ENCODE measurements around the gene RPS21.
"Not testable (repeated sequence)": the region's sequence is repeated elsewhere in the genome, so short reads cannot be mapped to it uniquely, and the experiment has no call there.

RPS21 gene

DNA sequence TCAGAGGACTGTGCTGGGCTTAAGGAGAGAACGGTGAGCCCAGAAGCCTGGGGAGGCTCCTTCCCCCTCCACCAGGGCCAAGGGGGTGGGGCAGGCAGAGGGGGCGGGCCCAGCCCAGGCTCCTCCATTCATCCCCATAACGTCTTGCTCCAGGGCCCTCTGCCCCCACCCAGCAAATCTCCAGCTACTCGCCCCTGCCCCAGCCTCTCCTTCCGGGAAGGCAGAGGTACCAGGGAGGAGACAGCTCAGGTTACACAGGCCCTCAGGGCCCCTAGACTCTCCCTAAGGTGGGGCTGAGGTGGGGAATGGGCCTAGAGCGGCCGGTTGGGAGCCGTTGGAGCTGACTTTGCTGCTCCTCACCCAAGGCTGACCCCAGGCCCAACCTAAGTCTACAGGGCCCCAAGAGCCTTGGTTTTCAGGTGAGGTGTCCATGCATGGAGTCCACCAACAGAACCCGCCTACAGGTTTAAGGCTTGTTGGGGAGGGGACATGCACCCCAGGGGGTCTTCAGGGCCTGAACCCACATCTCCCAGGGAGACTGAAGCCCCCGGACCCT lies 21.0 kb upstream of the RPS21 start:
- no peak for DNase-seq

GRCh38 chr20:62366370-62367135 lies 20.4 kb upstream of the RPS21 start:
- DNase-seq, result no peak

DNA sequence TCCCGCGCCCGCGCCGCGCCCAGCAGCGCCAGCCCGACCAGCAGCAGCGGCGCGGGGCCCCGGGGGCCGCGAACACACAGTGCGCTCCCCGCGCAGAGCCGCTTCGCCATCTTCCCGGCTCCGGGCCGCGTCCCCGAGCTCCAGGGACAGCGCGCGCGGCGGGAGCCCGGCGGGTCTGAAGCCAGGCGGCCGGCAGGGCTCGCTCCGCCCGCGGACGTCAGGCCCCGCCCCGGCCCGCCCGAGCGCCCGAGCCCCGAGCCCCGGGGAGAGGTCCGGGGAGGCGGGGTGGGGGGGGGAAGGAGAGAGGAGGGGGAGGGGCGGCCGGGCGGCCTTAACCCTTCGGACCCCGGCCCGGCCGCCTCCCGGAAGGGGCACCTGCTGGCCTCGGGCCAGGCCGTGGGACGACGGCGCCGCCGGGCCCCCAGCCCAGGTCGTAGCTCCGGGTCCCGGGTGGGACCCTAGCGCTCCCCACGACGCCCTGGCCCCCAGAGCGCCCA lies 19.7 kb upstream of the RPS21 start, which contains the start of gene LAMA5:
Gene LAMA5, minus strand, starts transcription at position 177 of the 497 bp plus-strand sequence. Its CDS starts 67 bp downstream, at position 110.
- no peak for DNase-seq

DNA sequence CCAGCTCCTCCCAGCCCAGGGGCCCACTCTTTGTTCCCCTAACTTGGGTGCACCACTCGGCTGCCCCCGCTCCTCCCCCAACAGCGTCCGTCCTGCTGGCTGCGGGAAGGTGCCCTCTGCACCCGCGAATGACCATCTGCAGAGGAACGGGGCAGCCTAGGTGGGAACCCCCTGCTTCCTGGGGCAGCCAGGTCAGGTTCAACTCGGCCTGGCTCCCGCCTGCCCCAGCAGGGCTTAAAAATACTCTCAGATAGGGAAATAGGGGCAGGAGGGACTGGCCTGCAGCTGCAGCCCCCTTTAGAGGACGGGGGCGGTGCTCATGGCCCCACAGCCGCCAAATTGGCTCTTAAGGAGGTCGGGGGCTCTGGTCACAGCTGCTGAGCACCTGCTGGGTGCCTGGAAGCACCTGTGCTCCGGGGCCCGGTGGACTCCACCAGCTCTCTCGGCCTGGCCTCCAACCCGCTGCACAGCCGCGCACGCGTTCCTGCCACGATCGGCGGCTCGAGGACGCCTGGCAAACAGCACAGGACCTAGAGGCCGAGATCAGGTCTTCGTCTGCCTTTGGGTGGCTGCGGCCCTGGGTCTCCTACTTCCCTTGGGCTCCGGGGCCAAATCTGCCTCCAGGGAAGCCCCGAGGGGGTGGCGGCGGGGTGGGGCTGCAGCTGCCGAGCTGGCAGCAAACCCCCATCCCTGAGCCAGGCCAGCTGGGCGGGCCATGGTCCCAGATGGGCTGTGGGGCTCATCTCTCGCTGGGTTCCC lies 19.1 kb upstream of the RPS21 start:
- DNase-seq, result no peak

DNA sequence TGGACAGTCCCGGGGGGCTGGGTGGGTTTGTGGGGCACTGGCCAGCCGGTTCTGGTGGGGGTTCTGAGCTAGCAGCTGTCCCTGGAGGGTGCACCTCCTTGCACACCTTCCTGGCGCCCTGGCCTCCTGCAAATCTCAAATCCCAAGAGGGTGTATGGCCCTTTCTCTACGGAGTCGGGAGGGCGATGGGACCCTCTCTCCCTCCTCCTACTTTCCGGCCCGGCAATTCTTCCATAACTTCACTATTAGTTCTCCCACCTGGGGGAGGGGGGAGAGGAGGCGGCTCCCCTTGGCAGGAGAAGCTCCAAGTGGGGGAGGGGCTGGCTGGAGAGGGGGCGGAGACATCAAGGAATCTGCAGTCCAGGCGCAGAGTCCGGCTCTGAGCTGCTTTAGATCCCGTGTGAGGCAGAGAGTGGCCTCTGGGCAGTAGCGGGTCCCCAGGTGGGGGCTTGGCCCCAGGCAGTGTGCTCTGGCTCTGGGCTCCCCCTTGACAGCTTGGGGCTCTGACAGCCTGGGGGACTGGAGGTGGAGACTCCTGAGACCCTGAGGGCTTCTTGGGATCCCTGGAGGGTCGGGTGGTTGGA lies 18.4 kb upstream of the RPS21 start:
- no peak for DNase-seq

- no peak for DNase-seq
These were observed 17.7 kb upstream of the RPS21 start for GRCh38 chr20:62368976-62369814.

- DNase-seq, result no peak
These were observed 17.1 kb upstream of the RPS21 start for GRCh38 chr20:62369815-62370114.

DNA sequence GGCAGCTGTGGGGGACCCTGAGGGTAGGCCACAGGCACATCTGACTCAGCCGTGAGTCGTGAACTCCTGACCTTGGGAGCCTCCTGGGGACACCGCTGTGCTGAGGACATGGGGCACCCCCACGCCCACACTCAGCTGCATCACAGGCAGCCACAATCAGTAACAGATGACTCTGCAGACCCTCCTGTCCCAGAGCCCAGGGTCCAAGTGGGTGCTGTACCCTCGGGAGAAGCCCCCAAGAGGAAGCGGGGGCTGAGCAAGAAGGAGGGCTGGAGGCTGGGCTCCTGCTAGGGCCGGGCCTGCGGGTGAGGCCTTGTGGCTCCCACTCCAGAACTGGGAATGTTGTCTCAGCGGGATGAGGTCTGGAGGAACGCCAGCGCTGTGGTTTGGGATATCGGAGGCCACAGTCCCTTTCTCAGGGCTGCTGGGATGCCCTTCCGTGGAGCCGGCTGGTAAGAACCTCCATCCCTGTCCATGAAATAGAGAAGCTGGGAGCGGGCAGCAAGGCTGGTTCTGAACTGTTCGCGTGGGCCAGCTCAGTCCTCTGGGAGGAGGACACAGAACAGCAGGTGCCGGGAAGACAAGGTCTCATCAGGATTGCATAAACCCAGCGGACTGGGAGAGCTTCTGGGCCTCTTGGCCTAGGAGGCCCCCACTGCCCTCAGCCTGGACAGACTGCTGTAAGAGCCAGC lies 16.6 kb upstream of the RPS21 start:
- DNase-seq, result no peak

DNA sequence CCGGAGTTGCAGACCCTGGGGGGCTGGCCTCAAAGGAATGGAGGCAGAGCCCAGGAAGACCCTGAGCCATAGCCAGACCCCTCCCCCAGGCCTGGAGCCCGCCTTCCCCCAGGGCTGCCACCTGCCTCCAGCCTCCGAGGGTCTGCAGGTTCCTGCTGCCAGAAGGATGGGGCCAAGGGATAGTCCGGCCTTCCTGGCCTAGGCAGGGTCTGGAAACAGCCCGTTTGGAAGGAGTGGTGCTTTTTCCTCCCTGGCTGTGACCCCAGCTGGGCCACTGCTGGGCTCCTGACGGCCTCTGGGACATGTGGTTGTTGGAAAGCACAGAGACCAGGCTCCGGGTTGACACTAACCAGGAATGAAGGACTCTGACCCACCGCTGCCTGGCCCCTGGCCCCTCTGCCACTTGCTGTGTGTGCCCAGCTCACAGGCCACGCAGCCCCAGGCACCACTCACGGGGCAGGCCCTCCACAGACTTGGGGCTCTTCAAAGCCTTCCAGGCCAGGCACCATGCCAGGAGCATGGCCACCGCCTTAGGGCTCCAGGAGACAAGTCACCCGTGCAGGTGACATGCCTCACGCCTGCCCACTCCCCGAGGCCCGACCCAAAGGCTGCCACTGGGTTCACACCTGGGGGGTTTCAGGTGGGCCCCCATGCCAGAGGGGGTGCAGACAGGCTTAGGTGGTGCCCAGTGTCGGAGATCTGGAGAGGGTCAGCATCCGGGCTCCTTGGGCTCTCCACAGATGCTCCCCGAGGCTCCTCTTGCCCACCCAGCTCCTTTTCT lies 15.9 kb upstream of the RPS21 start:
- no peak for DNase-seq

DNA sequence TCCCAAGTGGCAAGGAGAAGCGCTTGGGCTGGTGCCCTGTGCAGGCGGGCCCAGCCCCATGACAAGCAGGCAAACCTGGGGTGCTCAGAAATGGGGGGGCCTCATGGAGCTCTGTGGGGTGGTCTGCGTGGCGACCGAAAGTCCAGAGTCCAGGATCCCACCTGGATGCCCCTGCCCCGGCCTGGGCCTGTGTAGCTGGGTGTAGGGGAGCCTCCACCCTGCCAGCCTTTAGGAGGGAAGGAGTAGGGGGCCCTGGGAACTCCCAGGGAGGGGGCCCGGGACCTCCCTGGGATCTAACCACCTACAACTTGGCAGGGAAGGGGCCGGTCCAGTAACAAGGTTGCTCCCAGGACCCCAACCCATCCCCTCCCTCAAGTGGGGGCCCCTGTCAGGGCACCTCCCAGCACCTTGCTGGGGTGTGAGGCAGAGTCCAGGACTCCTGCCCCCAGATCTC lies 15.3 kb upstream of the RPS21 start:
- DNase-seq, result no peak

DNA sequence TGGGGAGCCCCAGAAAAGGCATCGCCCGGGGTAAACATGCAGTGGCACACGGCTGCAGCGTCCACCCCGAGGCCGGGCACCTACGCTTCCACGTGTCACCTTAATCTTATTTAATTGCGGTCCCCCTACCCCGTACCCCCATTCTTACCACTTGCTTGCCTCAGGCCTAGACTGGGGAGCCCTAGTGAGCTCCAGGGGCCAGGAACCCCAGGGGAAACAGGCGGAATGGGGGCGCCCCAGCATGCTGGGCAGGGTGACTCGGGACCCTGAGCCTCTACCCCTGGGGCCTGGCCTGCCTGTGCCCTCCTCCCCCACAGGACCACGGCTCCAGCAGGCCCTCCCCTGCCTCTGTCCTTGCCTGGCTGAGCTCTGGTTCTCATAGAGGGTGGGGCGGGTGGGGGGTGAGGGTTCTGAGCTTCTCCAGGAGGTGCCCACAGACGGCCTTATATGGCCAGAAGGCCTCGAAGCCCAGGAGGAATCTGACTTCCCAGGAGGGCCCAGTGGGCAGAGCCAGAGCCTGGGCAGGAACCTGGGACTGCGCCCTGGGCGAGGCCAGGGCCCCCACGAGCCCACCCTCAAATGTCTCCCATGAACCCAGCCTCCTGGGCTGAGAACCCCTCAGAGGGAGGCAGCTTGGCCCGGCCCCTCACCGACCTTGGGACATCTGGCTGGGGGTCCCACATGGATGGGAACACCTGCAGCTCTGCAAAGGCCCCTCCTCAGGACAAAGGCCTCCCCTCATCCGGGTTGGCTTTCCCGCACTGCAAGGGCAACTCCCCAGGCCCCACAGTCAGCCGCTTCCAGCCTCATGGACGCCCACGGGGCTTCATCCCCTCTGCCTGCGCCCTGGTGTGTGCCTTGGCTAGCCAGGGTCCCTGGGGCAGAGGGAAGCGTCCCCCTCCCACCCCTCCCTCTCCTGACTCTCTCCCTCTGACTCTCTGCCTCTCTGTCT lies 14.6 kb upstream of the RPS21 start:
- no peak for DNase-seq

DNA sequence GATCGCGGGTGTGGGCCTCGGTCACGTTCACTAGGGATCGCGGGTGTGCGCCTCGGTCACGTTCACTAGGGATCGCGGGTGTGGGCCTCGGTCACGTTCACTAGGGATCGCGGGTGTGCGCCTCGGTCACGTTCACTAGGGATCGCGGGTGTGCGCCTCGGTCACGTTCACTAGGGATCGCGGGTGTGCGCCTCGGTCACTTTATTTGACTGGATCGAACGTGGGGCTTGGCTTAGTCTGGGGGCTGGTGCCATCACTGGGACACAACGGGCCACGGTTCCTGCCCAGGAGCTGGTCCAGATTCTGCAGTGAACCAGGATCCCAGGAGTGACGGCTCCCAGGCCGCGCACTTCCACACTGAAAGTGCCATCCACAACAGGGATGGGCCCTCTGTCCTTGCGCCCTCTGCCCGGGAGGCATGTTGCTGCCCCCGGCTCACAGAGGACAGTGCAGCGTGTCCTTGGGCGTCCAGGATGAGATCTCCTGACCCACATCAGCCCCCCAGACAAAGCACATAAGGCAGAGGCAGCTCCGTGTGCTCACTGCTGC lies 13.2 kb upstream of the RPS21 start:
- not testable (repeated sequence) for DNase-seq

GRCh38 chr20:62374331-62375152 lies 12.4 kb upstream of the RPS21 start:
- no peak for DNase-seq

DNA sequence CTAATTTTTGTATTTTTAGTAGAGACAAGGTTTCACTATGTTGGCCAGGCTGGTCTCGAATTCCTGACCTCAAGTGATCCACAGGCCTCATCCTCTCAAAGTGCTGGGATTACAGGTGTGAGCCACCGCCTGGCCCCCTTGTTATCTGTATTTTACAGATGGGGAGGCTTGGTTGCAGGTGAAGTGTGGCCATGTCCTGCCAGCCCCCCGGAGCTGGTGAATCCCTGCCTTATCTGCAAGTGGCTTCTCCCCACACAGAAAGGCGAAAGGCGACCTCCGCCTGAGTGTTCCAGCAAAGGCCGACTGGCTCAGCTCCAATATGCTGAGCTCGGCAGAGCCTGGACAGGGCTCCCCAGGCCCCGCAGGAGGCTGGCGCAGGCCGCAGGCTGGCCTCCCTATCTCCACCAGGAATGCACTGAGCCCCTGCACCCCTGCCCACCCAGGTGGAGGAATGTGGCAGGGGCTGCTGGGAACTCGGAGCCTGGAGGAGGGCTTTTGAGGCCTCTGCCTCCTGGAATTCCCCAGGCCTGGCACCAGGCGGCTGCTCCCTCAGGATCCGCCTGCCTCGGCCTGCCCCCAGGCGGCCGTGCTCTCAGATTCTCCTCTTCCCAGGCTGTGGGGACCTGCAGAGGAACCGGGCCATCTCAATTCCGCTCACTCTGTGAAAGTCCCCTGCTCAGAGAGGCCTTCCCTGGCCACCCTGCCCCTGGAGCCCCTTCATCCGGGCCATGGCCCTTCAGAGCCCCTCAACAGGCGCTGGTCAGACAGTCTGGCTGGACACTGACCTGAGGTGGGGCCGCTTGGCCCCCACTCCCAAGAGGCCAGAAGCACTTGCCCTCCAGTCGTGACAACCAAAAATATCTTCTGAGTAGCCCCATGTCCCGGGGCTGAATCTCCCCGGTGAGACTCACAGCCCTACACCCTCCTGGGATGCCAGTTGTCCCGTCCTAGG lies 10.5 kb upstream of the RPS21 start:
- DNase-seq, result no peak

- DNase-seq, result no peak
These were observed 9.8 kb upstream of the RPS21 start for GRCh38 chr20:62377064-62377461.

DNA sequence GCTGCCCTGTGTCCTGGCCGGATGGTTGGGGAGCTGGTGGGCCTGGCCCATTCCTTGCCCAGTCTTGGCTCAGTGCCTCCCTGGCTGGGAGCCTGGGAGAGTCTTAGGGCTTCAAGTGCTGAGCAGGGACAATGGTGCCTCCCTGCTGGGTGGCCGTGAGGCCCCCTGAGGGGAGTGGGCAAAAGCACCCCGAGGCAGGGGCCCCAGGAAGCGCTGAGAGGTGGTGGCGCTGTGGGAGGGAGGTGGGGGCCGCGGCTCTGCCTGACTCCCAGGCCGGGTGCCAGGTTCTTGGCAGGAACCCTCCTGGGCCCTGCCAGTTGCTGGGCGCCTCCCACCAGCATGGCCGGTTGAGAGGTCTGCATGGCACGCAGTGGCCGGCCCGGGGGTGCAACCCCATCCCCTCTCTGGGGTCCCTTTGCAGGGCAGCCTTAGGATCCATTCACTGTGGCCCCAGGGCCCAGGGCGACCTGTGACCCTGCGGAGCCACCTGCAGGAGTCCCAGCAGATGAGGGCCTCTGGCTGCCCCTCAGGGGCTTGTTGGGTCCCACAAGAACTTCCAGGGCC lies 9.2 kb upstream of the RPS21 start:
- no peak for DNase-seq

- DNase-seq, result no peak
These were observed 8.7 kb upstream of the RPS21 start for GRCh38 chr20:62378215-62378614.

Measured in activated CD4-positive, alpha-beta T cell treated with anti-CD3 and anti-CD28 coated beads, Interleukin-2, amount 50 U/mL, for 4 hours (primary cell).